Astrocyte (in vitro differentiated cells and primary cell): ENCODE results near the gene CSRP2.

Source experiments
- EZH2 ChIP-seq: IDR thresholded peaks from 2 replicates; pipeline ENCODE4 v1.6.1; 2012; ENCODE audit warnings: mild to moderate bottlenecking, low read length, inconsistent platforms; ENCODE audit not compliant: insufficient read depth
- TF ChIP-seq, protein P1 (sequence below): IDR thresholded peaks from 2 replicates; pipeline ENCODE4 v1.5.1; 2011; ENCODE audit warnings: low read depth, mild to moderate bottlenecking, inconsistent platforms, low read length, moderate library complexity; ENCODE audit not compliant: insufficient read depth

DNA sequence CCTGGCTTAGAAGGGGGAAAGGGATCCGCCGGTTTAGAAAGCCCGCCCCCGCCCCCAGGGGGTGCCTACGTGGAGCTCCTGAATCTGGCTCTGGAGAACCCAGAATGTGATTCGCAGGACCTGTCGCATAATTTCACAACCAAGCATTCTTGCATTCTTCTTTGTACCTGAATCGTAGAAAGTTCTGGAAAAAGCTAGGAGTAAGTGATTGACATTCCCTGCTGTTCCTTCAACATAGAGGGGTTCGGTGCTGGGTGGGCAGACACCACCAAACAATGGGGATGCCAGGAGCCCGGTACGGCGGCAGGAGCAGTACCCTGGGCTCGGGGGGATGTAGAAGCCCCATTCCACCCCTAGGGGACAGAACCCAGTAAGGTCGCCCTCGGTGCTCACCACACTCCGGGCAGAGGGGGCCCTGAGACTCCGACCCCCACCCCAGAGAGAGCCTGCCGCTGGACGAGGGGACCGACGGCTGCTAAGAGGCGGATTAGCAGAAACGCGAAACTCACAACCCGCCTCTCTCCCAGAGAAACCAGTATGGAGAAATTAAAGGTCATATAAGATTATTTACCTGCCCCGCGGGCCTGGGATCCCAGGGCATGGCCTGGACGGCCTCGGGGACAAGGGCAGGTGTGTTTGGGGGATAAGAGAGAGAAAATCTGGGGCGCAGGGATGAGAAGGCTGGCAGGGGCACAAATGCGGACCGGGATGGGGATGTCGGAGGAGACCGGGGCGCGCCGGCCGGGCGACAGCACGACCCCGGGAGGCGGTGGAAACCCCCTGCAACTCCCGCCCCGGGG lies 520 bp downstream of the CSRP2 start:
- no peak for TF ChIP-seq EZH2
- TF ChIP-seq, protein P1, sequence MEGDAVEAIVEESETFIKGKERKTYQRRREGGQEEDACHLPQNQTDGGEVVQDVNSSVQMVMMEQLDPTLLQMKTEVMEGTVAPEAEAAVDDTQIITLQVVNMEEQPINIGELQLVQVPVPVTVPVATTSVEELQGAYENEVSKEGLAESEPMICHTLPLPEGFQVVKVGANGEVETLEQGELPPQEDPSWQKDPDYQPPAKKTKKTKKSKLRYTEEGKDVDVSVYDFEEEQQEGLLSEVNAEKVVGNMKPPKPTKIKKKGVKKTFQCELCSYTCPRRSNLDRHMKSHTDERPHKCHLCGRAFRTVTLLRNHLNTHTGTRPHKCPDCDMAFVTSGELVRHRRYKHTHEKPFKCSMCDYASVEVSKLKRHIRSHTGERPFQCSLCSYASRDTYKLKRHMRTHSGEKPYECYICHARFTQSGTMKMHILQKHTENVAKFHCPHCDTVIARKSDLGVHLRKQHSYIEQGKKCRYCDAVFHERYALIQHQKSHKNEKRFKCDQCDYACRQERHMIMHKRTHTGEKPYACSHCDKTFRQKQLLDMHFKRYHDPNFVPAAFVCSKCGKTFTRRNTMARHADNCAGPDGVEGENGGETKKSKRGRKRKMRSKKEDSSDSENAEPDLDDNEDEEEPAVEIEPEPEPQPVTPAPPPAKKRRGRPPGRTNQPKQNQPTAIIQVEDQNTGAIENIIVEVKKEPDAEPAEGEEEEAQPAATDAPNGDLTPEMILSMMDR = no peak
